ENCODE measurements around the gene DUSP23. TPM values are rescaled to one million over a fixed set of nuclear protein-coding genes. Genes with fewer than 3 reads are reported as not detected.

The DUSP23 gene
- total RNA-seq, 1 experiment from 2014 or later = 35.2 TPM

- ChIA-PET CTCF (interaction anchor here (1.4 to 6.0 kb wide), 10 partner anchors 13 to 268 kb away, joined by 3 to 41 read pairs (median 10); partner anchors contain the start of gene DUSP23), POLR2A (no interaction called here)
- Mint-ChIP-seq H3K4me1 (peaks cover 10% of the 10 kb centered on the region), H3K27me3 (ENCODE audit: low read depth) (peaks cover 16% of the 10 kb centered on the region), H3K9me3 (no peaks in the 10 kb centered on the region), H3K27ac (no peak overlapping the region), H3K36me3 (no peaks in the 10 kb centered on the region), H3K4me3 (no peak overlapping the region)
- no peak for TF ChIP-seq NFATC4 (CRISPR knock-in tag; IDR thresholded peaks at IDR 0.05)
- no peak for TF ChIP-seq TEAD1 (CRISPR knock-in tag; IDR thresholded peaks at IDR 0.05)
- TF ChIP-seq GABPB1 (CRISPR knock-in tag; IDR thresholded peaks at IDR 0.05) = no peak
- TF ChIP-seq ATF2 (CRISPR knock-in tag; IDR thresholded peaks at IDR 0.05; ENCODE audit: borderline replicate concordance, low read depth) = no peak
- TF ChIP-seq KAT7 (CRISPR knock-in tag; IDR thresholded peaks at IDR 0.05; ENCODE audit: borderline replicate concordance) = no peak
- TF ChIP-seq, protein P1, sequence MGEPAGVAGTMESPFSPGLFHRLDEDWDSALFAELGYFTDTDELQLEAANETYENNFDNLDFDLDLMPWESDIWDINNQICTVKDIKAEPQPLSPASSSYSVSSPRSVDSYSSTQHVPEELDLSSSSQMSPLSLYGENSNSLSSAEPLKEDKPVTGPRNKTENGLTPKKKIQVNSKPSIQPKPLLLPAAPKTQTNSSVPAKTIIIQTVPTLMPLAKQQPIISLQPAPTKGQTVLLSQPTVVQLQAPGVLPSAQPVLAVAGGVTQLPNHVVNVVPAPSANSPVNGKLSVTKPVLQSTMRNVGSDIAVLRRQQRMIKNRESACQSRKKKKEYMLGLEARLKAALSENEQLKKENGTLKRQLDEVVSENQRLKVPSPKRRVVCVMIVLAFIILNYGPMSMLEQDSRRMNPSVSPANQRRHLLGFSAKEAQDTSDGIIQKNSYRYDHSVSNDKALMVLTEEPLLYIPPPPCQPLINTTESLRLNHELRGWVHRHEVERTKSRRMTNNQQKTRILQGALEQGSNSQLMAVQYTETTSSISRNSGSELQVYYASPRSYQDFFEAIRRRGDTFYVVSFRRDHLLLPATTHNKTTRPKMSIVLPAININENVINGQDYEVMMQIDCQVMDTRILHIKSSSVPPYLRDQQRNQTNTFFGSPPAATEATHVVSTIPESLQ (CRISPR knock-in tag; IDR thresholded peaks at IDR 0.05) = no peak
- no peak for TF ChIP-seq ZNF512 (CRISPR knock-in tag; IDR thresholded peaks at IDR 0.05; ENCODE audit: borderline replicate concordance)
- no peak for TF ChIP-seq IRF2 (CRISPR knock-in tag; IDR thresholded peaks at IDR 0.05; ENCODE audit: borderline replicate concordance, low read depth)
- TF ChIP-seq GRHL2 (CRISPR knock-in tag; IDR thresholded peaks at IDR 0.05; ENCODE audit: insufficient replicate concordance, severe bottlenecking) = no peak
- no peak for TF ChIP-seq PREB (CRISPR knock-in tag; IDR thresholded peaks at IDR 0.05; ENCODE audit: borderline replicate concordance)
- TF ChIP-seq CREB1 (CRISPR knock-in tag; IDR thresholded peaks at IDR 0.05) = no peak
- TF ChIP-seq, protein P2, sequence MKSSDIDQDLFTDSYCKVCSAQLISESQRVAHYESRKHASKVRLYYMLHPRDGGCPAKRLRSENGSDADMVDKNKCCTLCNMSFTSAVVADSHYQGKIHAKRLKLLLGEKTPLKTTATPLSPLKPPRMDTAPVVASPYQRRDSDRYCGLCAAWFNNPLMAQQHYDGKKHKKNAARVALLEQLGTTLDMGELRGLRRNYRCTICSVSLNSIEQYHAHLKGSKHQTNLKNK (CRISPR knock-in tag; IDR thresholded peaks at IDR 0.05) = no peak
- TF ChIP-seq ATF1 (CRISPR knock-in tag; IDR thresholded peaks at IDR 0.05) = no peak
- TF ChIP-seq, protein P3, sequence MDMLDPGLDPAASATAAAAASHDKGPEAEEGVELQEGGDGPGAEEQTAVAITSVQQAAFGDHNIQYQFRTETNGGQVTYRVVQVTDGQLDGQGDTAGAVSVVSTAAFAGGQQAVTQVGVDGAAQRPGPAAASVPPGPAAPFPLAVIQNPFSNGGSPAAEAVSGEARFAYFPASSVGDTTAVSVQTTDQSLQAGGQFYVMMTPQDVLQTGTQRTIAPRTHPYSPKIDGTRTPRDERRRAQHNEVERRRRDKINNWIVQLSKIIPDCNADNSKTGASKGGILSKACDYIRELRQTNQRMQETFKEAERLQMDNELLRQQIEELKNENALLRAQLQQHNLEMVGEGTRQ (CRISPR knock-in tag; IDR thresholded peaks at IDR 0.05) = no peak
- no peak for TF ChIP-seq OVOL2 (CRISPR knock-in tag; IDR thresholded peaks at IDR 0.05; ENCODE audit: borderline replicate concordance)
- TF ChIP-seq HMGXB4 (CRISPR knock-in tag; IDR thresholded peaks at IDR 0.05) = no peak
- ATAC-seq (no peak), DNase-seq (ENCODE audit: low spot score) (no peak)
Measured at GRCh38 chr1:159828176-159828575, 47.4 kb downstream of the DUSP23 start.

All from WTC11 (cell line).